Fibroblast of lung (primary cell): Measurements from ENCODE around the gene DNAJA4. TPM values are rescaled to one million over a fixed set of nuclear protein-coding genes. Genes with fewer than 3 reads are reported as not detected.
"Not testable (repeated sequence)": the region's sequence is repeated elsewhere in the genome, so short reads cannot be mapped to it uniquely, and the experiment has no call there.

Source experiments
- DNase-seq, 2 donors: peaks; one replicate each; pipeline versions ENCODE4 v3.0.0 to v3.0.0-alpha.2; 2010; ENCODE audit warnings: low read depth in 2 of 2
- H2AFZ ChIP-seq: 2 replicates; pipeline ENCODE4 v1.5.1; 2012; ENCODE audit warnings: low read length, control low read depth, inconsistent platforms
- H3K27ac ChIP-seq: 2 replicates; pipeline ENCODE4 v1.5.1; 2011; ENCODE audit warnings: low read length, control low read depth; ENCODE audit not compliant: insufficient read depth
- H3K27me3 ChIP-seq: 2 replicates; pipeline ENCODE4 v1.5.1; 2011; ENCODE audit warnings: mild to moderate bottlenecking, low read length; ENCODE audit not compliant: control insufficient read depth, insufficient read depth
- H3K36me3 ChIP-seq: 2 replicates; pipeline ENCODE4 v1.5.1; 2011; ENCODE audit warnings: low read length; ENCODE audit not compliant: control insufficient read depth, insufficient read depth
- H3K4me1 ChIP-seq: 2 replicates; pipeline ENCODE4 v1.5.1; 2011; ENCODE audit warnings: low read length; ENCODE audit not compliant: control insufficient read depth, insufficient read depth; ENCODE audit errors: extremely low read depth
- H3K4me2 ChIP-seq: 2 replicates; pipeline ENCODE4 v1.5.1; 2011; ENCODE audit warnings: low read length, control low read depth; ENCODE audit not compliant: insufficient read depth; ENCODE audit errors: extremely low read depth
- H3K4me3 ChIP-seq, 4 experiments: fragments of 200-600 bp in 1 of 4; sonication (generic) in 1 of 4; replicated peaks in 1 of 4; 2 replicates each; pipeline ENCODE4 v1.5.1; 2011 to 2016; ENCODE audit warnings: low read length in 4 of 4, low read depth in 3 of 4, mild to moderate bottlenecking in 3 of 4, control low read depth in 2 of 4, inconsistent platforms in 1 of 4, mixed read lengths in 1 of 4; ENCODE audit not compliant: insufficient read depth in 1 of 4; ENCODE audit errors: control extremely low read depth in 1 of 4
- H3K79me2 ChIP-seq: 2 replicates; pipeline ENCODE4 v1.5.1; 2012; ENCODE audit warnings: mild to moderate bottlenecking, low read length, inconsistent platforms; ENCODE audit not compliant: control insufficient read depth, insufficient read depth
- H3K9ac ChIP-seq: 2 replicates; pipeline ENCODE4 v1.5.1; 2011; ENCODE audit warnings: mild to moderate bottlenecking, low read length, control low read depth; ENCODE audit not compliant: insufficient read depth
- H3K9me3 ChIP-seq: 2 replicates; pipeline ENCODE4 v1.5.1; 2012; ENCODE audit warnings: low read depth, low read length; ENCODE audit not compliant: control insufficient read depth, insufficient read depth
- H4K20me1 ChIP-seq: 2 replicates; pipeline ENCODE4 v1.5.1; 2011; ENCODE audit warnings: low read length; ENCODE audit not compliant: control insufficient read depth, insufficient read depth; ENCODE audit errors: extremely low read depth
- EZH2 ChIP-seq: IDR thresholded peaks from 2 replicates; pipeline ENCODE4 v1.5.1; 2012; ENCODE audit warnings: low read length, control low read depth, mild to moderate bottlenecking; ENCODE audit errors: missing control alignments
- polyA plus RNA-seq, 2 donors: library from polyadenylated mRNA; depleted of rRNA in 1 of 2; stranded (reverse) in 1 of 2; unstranded in 1 of 2; fragments of >200 nt; gene quantifications; 2 replicates each; pipeline ENCODE4 v1.2.1, GENCODE V29; 2011 to 2012; ENCODE audit warnings: missing spikeins in 1 of 2
- total RNA-seq: library from RNA; depleted of rRNA; stranded (reverse); fragments of >200 nt; gene quantifications from 2 replicates; pipeline ENCODE4 v1.2.1, GENCODE V29; 2014
- TF ChIP-seq, protein P1 (sequence below), 2 donors: IDR thresholded peaks in 1 of 2; conservative IDR thresholded peaks in 1 of 2; 1 replicate in 1 of 2; 2 replicates in 1 of 2; pipeline ENCODE4 v1.5.1; 2011 to 2012; ENCODE audit warnings: low read length in 2 of 2, control low read depth in 1 of 2, inconsistent platforms in 1 of 2, low read depth in 1 of 2, mild to moderate bottlenecking in 1 of 2

Gene DNAJA4
- total and polyA plus RNA-seq, 2 donors (not counting 1 experiment from before 2014, with no cell fraction given): 2.3 to 7.9 TPM

DNA sequence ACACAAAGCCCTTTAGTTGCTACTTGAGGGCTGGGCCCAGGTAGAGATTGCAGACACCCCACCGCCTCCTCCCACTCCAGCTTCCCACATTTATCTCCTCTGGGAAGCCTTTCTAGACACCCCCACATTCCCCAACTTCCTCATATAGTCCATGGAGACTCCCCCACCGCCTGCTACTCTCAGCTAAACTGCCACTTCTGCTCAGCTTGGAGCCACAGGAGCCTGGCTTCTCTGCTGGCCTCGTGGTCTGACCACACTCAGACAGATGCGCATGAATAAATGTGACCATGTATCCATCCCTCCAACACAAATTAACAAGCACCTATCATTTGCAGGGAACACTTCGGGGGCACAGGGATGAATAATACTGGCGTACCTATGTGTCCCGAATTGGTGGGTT lies 19.5 kb upstream of the DNAJA4 start:
- Histone ChIP-seq H3K9ac (no peak overlapping the region), H2AFZ (no peak overlapping the region), H3K4me2 (no peak overlapping the region), H3K9me3 (no peaks in the 10 kb centered on the region), H3K4me1 (no peaks in the 10 kb centered on the region), H3K4me3 (no peak overlapping the region), H3K79me2 (no peaks in the 10 kb centered on the region), H3K27ac (no peak overlapping the region), H3K27me3 (no peaks in the 10 kb centered on the region), H4K20me1 (no peaks in the 10 kb centered on the region), H3K36me3 (no peaks in the 10 kb centered on the region)
- no peak for DNase-seq
- no peak for TF ChIP-seq EZH2
- TF ChIP-seq, protein P1, sequence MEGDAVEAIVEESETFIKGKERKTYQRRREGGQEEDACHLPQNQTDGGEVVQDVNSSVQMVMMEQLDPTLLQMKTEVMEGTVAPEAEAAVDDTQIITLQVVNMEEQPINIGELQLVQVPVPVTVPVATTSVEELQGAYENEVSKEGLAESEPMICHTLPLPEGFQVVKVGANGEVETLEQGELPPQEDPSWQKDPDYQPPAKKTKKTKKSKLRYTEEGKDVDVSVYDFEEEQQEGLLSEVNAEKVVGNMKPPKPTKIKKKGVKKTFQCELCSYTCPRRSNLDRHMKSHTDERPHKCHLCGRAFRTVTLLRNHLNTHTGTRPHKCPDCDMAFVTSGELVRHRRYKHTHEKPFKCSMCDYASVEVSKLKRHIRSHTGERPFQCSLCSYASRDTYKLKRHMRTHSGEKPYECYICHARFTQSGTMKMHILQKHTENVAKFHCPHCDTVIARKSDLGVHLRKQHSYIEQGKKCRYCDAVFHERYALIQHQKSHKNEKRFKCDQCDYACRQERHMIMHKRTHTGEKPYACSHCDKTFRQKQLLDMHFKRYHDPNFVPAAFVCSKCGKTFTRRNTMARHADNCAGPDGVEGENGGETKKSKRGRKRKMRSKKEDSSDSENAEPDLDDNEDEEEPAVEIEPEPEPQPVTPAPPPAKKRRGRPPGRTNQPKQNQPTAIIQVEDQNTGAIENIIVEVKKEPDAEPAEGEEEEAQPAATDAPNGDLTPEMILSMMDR (conservative IDR thresholded peaks at IDR 0.05 in 1 of 2, IDR thresholded peaks at IDR 0.05 in 1 of 2; ENCODE audit: low read depth in 1 of 2, low read length in 2 of 2): no peak

DNA sequence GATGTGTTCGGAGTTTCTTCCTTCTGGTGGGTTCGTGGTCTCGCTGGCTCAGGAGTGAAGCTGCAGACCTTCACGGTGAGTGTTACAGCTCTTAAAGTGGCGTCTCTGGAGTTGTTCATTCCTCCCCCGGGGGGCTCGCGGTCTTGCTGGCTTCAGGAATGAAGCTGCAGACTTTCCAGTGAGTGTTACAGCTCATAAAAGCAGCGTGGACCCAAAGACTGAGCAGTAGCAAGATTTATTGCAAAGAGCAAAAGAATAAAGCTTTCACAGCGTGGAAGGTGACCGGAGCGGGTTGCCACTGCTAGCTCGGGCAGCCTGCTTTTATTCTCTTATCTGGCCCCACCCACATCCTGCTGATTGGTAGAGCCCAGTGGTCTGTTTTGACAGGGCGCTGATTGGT lies 19.0 kb upstream of the DNAJA4 start:
- not testable (repeated sequence) for H3K4me2 ChIP-seq, H2AFZ ChIP-seq, H3K79me2 ChIP-seq, H4K20me1 ChIP-seq, H3K27ac ChIP-seq, DNase-seq, H3K4me3 ChIP-seq, H3K27me3 ChIP-seq, H3K9me3 ChIP-seq, H3K9ac ChIP-seq, H3K36me3 ChIP-seq, H3K4me1 ChIP-seq

DNA sequence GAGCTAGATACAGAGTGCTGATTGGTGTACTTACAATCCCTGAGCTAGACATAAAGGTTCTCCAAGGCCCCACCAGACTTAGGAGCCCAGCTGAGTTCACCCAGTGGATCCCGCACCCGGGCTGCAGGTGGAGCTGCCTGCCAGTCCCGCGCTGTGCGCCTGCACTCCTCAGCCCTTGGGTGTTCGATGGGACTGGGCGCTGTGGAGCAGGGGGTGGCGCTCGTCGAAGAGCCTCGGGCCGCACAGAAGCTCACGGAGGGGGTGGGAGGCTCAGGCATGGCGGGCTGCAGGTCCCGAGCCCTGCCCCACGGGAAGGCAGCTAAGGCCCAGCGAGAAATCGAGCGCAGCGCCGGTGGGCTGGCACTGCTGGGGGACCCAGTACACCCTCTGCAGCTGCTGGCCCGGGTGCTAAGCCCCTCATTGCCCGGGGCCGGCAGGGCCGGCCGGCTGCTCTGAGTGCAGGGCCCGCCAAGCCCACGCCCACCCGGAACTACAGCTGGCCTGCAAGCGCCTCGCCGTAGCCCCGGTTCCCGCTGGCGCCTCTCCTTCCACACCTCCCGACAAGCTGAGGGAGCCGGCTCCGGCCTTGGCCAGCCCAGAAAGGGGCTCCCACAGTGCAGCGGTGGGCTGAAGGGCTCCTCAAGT lies 18.3 kb upstream of the DNAJA4 start:
- not testable (repeated sequence) for H3K79me2 ChIP-seq, H3K9me3 ChIP-seq, H3K9ac ChIP-seq, H3K36me3 ChIP-seq, H3K4me1 ChIP-seq, H3K4me3 ChIP-seq, H3K4me2 ChIP-seq, H3K27me3 ChIP-seq, H2AFZ ChIP-seq, DNase-seq, H3K27ac ChIP-seq, H4K20me1 ChIP-seq

DNA sequence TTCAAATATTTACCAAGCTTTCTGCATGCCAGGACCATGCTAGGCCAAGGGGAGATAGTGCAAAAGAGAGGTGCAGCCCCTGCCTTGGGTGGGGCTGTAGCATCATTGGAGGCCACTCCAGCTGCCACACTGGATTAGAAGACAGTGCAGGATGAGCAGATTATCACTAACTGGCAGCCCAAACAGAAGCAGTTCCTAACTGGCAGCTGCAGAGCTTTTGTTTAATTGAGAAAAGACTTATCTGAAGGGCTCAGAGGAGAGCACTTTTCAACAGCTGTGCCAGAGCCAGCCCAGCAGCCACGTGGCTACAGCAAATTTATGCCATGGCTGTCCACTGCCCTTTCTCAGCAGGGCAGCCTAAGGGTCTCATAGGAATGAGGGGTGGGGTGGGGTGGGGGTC lies 16.5 kb upstream of the DNAJA4 start:
- Histone ChIP-seq H3K9me3 (no peaks in the 10 kb centered on the region), H3K27ac (no peak overlapping the region), H3K79me2 (no peaks in the 10 kb centered on the region), H3K9ac (no peak overlapping the region), H3K27me3 (no peaks in the 10 kb centered on the region), H3K36me3 (no peaks in the 10 kb centered on the region), H3K4me2 (no peak overlapping the region), H3K4me3 (no peak overlapping the region), H3K4me1 (no peaks in the 10 kb centered on the region), H4K20me1 (no peaks in the 10 kb centered on the region), H2AFZ (no peak overlapping the region)
- no peak for TF ChIP-seq EZH2
- TF ChIP-seq, protein P1 (conservative IDR thresholded peaks at IDR 0.05 in 1 of 2, IDR thresholded peaks at IDR 0.05 in 1 of 2; ENCODE audit: low read depth in 1 of 2, low read length in 2 of 2): no peak
- DNase-seq: no peak
